HG03039 (cell line): ENCODE measurements around the gene CMTR1.

Source experiments
- ATAC-seq: cut with Tn5 transposase; IDR thresholded peaks from one replicate; pipeline ENCODE4 v1.9.1; 2021; ENCODE audit warnings: mild to moderate bottlenecking, moderate library complexity; ENCODE audit not compliant: unreplicated experiment

Gene CMTR1

GRCh38 chr6:37528541-37528940, 95.5 kb downstream of the CMTR1 start:
- ATAC-seq: no peak

DNA sequence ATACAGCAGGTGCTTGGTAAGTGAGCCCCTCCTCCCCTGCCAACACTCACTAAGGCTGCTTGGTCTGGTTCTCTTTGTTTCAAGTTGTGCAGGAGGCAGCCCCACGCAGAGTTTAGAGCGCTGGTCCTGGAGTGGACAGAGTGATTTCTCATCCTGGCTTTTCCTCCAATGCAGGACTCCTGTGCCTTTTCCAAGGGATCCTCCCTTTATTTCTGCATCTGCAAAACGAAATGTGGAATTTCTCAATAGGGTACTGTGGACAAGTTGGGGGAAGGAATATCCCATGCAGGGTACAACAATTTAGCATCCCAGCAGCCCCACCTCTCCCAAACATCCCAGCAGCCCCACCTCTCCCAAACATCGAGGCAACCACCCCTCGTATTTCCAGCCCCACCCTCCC, 97.3 kb downstream of the CMTR1 start:
- no peak for ATAC-seq

GRCh38 chr6:37531026-37531425, 98.0 kb downstream of the CMTR1 start:
- ATAC-seq: no peak
